Measurements from ENCODE around the gene PTPN6.

DNA sequence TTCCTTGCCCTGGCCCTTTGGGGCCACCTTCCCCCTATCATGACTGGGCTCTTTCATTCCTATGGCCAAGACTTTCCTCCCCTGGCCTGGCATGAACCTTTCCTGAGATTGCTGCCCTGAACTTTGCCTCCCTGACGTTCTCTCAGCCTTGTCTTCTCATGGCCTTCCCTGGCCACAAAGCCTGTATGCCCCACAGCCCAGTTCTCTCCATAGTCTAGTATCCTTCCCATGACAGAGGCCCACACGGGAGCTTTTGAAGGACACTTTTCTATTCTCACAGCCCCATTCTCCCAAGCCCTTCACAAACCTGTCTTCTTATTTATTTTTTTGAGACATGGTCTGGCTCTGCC, 12.0 kb upstream of the PTPN6 start:
- TF ChIP-seq, protein P1, sequence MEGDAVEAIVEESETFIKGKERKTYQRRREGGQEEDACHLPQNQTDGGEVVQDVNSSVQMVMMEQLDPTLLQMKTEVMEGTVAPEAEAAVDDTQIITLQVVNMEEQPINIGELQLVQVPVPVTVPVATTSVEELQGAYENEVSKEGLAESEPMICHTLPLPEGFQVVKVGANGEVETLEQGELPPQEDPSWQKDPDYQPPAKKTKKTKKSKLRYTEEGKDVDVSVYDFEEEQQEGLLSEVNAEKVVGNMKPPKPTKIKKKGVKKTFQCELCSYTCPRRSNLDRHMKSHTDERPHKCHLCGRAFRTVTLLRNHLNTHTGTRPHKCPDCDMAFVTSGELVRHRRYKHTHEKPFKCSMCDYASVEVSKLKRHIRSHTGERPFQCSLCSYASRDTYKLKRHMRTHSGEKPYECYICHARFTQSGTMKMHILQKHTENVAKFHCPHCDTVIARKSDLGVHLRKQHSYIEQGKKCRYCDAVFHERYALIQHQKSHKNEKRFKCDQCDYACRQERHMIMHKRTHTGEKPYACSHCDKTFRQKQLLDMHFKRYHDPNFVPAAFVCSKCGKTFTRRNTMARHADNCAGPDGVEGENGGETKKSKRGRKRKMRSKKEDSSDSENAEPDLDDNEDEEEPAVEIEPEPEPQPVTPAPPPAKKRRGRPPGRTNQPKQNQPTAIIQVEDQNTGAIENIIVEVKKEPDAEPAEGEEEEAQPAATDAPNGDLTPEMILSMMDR (IDR thresholded peaks at IDR 0.05; ENCODE audit: poor library complexity, severe bottlenecking) = no peak
- TF ChIP-seq, protein P2, sequence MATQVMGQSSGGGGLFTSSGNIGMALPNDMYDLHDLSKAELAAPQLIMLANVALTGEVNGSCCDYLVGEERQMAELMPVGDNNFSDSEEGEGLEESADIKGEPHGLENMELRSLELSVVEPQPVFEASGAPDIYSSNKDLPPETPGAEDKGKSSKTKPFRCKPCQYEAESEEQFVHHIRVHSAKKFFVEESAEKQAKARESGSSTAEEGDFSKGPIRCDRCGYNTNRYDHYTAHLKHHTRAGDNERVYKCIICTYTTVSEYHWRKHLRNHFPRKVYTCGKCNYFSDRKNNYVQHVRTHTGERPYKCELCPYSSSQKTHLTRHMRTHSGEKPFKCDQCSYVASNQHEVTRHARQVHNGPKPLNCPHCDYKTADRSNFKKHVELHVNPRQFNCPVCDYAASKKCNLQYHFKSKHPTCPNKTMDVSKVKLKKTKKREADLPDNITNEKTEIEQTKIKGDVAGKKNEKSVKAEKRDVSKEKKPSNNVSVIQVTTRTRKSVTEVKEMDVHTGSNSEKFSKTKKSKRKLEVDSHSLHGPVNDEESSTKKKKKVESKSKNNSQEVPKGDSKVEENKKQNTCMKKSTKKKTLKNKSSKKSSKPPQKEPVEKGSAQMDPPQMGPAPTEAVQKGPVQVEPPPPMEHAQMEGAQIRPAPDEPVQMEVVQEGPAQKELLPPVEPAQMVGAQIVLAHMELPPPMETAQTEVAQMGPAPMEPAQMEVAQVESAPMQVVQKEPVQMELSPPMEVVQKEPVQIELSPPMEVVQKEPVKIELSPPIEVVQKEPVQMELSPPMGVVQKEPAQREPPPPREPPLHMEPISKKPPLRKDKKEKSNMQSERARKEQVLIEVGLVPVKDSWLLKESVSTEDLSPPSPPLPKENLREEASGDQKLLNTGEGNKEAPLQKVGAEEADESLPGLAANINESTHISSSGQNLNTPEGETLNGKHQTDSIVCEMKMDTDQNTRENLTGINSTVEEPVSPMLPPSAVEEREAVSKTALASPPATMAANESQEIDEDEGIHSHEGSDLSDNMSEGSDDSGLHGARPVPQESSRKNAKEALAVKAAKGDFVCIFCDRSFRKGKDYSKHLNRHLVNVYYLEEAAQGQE (IDR thresholded peaks at IDR 0.05; ENCODE audit: borderline replicate concordance) = no peak
- no peak for TF ChIP-seq MXI1 (conservative IDR thresholded peaks at IDR 0.05; ENCODE audit: poor library complexity, severe bottlenecking)
